Activated CD4-positive, alpha-beta T cell treated with anti-CD3 and anti-CD28 coated beads, Interleukin-2, amount 10 ng/mL, durations not matched to agents 24 days and 14 days (primary cell): Measurements from ENCODE around the gene CCNJL. TPM values are rescaled to one million over a fixed set of nuclear protein-coding genes. Genes with fewer than 3 reads are reported as not detected.

Source experiments
- DNase-seq: peaks from one replicate; pipeline ENCODE4 v3.0.0; 2022
- H3K27ac Mint-ChIP-seq: one replicate; pipeline ENCODE4 v1.8.0; 2022; ENCODE audit warnings: mild to moderate bottlenecking, mixed read lengths
- H3K27me3 Mint-ChIP-seq: one replicate; pipeline ENCODE4 v1.8.0; 2022; ENCODE audit warnings: mixed read lengths
- H3K36me3 Mint-ChIP-seq: one replicate; pipeline ENCODE4 v1.8.0; 2022; ENCODE audit warnings: low read depth, mild to moderate bottlenecking, mixed read lengths
- H3K4me1 Mint-ChIP-seq: one replicate; pipeline ENCODE4 v1.8.0; 2021; ENCODE audit warnings: mixed read lengths
- H3K4me3 Mint-ChIP-seq: one replicate; pipeline ENCODE4 v1.8.0; 2022; ENCODE audit warnings: mild to moderate bottlenecking, moderate library complexity, mixed read lengths
- H3K9me3 Mint-ChIP-seq: one replicate; pipeline ENCODE4 v1.8.0; 2021; ENCODE audit warnings: mixed read lengths
- intact Hi-C: fragments of 100-400 bp; cut with micrococcal nuclease; formaldehyde crosslinking; loops from one replicate; pipeline ENCODE4 v1.15.1; 2023
- total RNA-seq: library from RNA; stranded (reverse); gene quantifications from 2 replicates; pipeline ENCODE4 v1.2.3, GENCODE V29; 2022

Gene CCNJL, protein sequence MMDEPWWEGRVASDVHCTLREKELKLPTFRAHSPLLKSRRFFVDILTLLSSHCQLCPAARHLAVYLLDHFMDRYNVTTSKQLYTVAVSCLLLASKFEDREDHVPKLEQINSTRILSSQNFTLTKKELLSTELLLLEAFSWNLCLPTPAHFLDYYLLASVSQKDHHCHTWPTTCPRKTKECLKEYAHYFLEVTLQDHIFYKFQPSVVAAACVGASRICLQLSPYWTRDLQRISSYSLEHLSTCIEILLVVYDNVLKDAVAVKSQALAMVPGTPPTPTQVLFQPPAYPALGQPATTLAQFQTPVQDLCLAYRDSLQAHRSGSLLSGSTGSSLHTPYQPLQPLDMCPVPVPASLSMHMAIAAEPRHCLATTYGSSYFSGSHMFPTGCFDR
- total RNA-seq: not detected in 2 replicates

DNA sequence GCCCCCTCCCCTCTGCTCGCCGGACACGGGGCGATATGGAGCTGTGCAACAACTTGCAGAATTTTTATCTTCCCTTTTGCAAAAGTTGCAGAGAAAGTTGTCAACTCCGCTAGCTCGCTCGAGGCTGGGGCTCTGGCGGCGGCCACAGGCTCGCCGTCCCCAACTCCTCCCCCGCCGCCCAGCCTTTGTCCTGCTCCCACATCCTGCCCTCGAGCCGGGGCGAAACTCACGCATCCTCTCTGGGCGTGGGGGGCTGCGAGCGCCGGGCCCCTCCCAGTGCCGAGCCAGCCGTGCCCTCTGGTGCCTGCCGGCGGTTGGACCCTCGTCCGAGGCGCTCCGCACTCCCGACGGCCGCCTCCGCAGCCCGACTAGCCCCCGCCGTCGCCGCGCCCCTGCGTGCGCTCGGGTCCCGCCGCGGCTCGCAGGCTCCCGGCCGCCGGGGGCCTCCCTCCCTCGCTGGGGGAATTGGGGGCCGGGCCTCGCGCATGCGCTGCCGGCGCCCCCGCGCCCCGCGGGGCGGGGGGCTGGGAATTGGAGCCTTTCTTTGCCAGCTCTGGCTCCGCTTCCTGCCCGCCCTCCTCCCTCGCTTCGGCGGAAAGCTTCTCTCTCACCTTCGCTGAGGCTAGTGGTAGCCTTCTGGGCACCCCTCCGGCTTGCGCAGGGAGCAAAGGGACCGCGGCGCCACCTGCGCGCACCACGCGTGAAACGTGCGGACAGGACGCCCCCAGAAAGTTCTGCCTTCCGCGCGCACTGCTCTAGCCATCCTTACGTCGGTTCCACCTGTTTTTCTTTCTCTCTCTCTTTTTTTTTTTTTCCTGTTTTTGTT is at the start of gene CCNJL:
TSS of gene CCNJL (minus strand) at position 431 of the 826 bp plus-strand sequence. CDS start 641 bp downstream, outside the sequence.
- no peak within 1 kb of the TSS for H3K27ac Mint-ChIP-seq
- H3K36me3 Mint-ChIP-seq: no peaks in the 10 kb centered on the region
- H3K4me3 Mint-ChIP-seq: peak within 1 kb of the TSS; percentile 76
- H3K27me3 Mint-ChIP-seq: peaks cover 65% of the 10 kb centered on the region
- intact Hi-C loops: no loop called here
- H3K4me1 Mint-ChIP-seq: peaks cover 7% of the 10 kb centered on the region
- DNase-seq: no peak
- H3K9me3 Mint-ChIP-seq: no peaks in the 10 kb centered on the region

DNA sequence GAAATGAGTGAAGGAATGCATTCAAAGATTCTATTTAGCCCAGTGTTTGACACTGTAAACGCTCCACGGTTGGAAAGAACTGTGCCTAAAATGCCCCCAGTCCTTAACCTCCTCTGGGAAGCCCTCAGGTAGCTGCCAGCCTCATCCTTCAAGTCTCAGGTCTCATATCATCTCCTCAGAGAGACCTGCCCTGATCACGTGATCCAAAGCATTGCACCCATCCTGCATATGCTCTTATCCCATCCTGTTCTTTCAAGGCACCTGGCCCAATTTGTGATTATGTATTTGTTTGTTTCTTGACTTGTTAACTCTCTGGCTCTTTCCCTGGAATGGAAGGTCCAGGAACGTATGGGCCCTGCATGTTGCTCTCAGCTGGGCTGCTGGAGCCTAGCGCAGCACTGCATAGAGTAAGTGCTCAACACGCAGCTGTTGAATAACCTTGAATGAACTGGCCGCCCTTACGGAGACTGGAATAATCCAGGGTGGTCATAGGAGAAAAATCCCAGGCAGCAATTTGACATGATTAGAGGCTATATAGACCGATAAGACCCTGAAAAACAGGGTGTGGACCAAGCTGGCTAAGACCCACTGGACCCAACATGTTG is 49.4 kb upstream of the CCNJL start:
- peaks cover 2% of the 10 kb centered on the region for H3K4me1 Mint-ChIP-seq
- H3K36me3 Mint-ChIP-seq: no peaks in the 10 kb centered on the region
- DNase-seq: no peak
- peaks cover 9% of the 10 kb centered on the region for H3K27me3 Mint-ChIP-seq
- intact Hi-C loops: no loop called here
- H3K27ac Mint-ChIP-seq: no peak overlapping the region
- no peaks in the 10 kb centered on the region for H3K9me3 Mint-ChIP-seq
- no peak overlapping the region for H3K4me3 Mint-ChIP-seq

DNA sequence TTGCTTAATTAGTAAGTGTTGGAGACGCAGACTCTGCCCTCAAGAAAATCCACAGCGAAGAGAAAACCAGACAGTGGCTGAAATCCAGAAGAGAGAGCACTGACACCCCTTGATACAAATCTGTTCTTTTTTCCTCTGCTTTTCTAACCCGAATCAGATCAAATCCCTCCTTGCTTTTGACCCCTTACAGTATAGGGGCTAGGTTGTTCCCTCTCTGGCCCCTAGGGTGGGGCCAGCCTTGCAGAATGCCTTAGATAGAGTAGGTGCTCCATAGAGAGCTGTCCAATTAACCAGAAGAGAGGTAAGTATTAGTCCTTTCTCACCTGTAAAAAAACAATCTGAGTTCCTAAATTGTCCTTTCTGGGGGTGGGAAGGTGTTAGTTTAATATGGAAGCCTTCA is 47.9 kb upstream of the CCNJL start:
- Mint-ChIP-seq H3K36me3 (no peaks in the 10 kb centered on the region), H3K4me1 (peaks cover 2% of the 10 kb centered on the region), H3K4me3 (no peak overlapping the region), H3K9me3 (no peaks in the 10 kb centered on the region), H3K27ac (no peak overlapping the region), H3K27me3 (peaks cover 9% of the 10 kb centered on the region)
- no peak for DNase-seq
- intact Hi-C loops: no loop called here

DNA sequence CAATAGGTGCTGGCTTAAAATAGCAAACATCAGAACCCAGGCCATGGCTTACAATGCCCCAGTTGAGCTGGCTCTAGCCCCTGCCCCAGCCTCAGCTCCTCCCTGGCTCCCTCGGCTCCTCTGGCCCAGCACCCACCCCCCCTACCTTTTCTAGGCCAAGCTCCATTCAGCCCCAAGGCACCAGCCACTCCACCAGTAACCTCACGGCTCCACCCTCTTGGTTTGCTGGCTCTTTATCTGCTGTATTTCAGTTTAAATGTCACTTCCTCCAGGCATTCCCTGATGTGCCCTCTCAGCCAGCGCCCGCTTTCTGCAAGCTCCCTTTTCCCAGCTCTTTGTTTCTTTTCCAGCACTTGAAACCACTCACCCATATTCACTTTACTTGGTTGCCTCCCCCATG is 47.5 kb upstream of the CCNJL start:
- no peak overlapping the region for H3K4me3 Mint-ChIP-seq

DNA sequence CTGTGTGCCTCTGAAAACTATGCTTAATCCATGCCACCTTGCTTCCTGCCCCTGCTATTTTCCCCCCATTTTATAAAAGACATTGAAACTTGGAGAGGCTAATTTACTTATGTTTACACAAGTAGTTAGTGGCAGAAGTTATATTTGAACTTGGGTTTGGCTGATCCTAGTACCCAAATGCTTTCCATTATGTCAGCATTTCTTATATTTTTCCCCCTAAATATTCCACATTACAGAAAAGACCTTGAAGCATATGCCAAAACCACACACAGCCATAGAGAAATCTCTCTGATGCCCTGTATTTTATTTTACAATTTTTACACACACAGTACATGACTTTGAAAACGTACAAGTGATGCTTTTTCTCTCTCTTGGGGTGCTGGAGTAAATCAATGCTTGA is 46.9 kb upstream of the CCNJL start:
- Mint-ChIP-seq H3K4me1 (peaks cover 2% of the 10 kb centered on the region), H3K27me3 (peaks cover 6% of the 10 kb centered on the region), H3K27ac (no peak overlapping the region), H3K36me3 (no peaks in the 10 kb centered on the region), H3K9me3 (no peaks in the 10 kb centered on the region), H3K4me3 (no peak overlapping the region)
- intact Hi-C loops: no loop called here
- no peak for DNase-seq

More for the DNA sequence above, 47.5 kb upstream of the CCNJL start:
- Mint-ChIP-seq H3K36me3 (no peaks in the 10 kb centered on the region), H3K9me3 (no peaks in the 10 kb centered on the region), H3K27me3 (peaks cover 6% of the 10 kb centered on the region), H3K4me1 (peaks cover 2% of the 10 kb centered on the region), H3K27ac (no peak overlapping the region)
- DNase-seq: no peak
- intact Hi-C loops: no loop called here

DNA sequence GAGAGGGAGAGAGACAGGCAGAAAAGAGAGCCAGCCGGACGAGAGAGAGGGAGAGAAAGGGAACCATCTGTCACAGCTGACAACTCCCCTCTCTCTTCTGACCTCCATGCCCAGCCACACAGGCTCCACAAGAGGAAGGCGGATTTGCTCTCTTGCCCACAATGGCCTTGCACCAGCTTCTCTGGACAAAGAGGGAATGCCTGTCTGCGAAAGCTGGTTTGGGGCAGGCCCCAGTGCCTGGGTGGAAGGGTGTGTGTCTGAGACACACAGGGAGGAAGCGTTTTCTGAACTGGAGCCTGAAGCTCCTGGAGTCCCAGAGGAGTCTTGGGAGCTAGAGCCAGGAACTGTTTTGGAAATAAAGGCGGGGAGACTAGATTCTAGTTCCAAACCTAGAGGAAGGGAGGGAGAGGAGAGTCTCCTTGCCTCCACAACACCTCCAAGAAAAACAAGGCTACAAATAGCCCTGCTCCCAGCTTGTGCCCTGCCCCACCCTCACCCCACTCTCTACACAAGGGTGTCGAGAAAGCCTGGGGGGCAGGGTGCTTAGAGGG is 45.6 kb upstream of the CCNJL start:
- no peak overlapping the region for H3K27ac Mint-ChIP-seq
- DNase-seq: no peak
- peaks cover 2% of the 10 kb centered on the region for H3K4me1 Mint-ChIP-seq
- no peak overlapping the region for H3K4me3 Mint-ChIP-seq
- peaks cover 6% of the 10 kb centered on the region for H3K27me3 Mint-ChIP-seq
- intact Hi-C loops: no loop called here
- no peaks in the 10 kb centered on the region for H3K36me3 Mint-ChIP-seq
- no peaks in the 10 kb centered on the region for H3K9me3 Mint-ChIP-seq

DNA sequence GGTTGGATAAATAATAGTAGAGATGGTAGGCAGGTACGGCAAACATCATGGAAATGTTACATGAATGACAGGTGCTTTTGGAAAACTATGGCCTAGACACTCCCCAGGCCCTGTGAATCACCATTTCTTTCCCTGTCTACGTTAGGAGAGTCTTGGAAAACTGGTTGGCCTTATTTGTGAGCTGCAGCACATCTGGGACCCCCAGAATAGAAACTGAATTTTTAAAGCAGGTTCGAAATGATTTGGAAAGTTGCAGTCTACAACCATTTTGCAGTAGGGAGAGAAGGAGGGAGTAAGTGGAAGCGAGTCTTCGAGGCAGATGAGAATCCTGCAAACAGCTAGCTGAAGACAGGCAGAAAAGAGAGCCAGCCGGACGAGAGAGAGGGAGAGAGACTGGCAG is 45.0 kb upstream of the CCNJL start:
- H3K4me1 Mint-ChIP-seq: peaks cover 2% of the 10 kb centered on the region
- intact Hi-C loops: no loop called here
- DNase-seq: no peak
- H3K9me3 Mint-ChIP-seq: no peaks in the 10 kb centered on the region
- no peak overlapping the region for H3K4me3 Mint-ChIP-seq
- peaks cover 6% of the 10 kb centered on the region for H3K27me3 Mint-ChIP-seq
- no peak overlapping the region for H3K27ac Mint-ChIP-seq
- H3K36me3 Mint-ChIP-seq: no peaks in the 10 kb centered on the region

DNA sequence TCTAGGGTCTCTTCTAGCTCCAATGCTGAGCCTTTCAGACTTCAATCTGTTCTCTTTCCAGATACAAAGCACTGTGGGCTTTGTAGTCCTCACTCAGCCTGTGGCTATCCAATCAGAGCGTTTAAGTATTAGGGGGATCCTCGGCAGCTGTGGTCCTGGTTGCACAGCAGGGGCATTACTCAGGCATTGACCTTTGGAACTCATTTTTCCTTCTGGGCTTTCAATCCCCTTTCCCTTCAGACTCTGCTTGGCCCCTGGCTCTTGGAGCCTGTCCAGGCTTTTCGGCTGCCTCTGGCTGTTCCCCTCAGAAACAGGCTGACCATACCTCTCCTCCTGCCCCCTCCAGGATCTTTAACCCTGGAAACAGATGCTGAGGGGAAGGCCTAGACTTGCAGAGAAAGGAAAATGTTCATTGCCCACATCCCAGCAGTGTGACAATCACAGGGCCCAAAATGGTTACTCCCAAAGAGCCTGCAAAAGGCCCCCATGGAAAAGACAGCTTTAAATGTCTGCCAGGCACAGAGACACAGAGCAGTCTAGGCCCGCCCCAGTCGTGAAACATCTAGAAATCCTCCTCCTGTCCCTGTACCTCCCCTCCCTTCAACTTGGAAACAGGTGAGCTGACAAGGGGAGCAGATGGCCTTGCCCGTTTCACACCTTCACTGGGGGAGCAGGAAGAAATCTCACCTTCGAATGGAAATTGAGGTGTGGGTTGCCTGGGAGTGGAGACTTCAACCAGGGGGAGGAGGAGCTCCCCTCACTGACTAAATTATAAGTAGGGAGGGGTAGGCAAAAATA is 44.4 kb upstream of the CCNJL start:
- no peaks in the 10 kb centered on the region for H3K36me3 Mint-ChIP-seq
- H3K4me1 Mint-ChIP-seq: peaks cover 2% of the 10 kb centered on the region
- H3K4me3 Mint-ChIP-seq: no peak overlapping the region
- no peaks in the 10 kb centered on the region for H3K9me3 Mint-ChIP-seq
- intact Hi-C loops: no loop called here
- H3K27me3 Mint-ChIP-seq: peaks cover 6% of the 10 kb centered on the region
- DNase-seq: no peak
- H3K27ac Mint-ChIP-seq: no peak overlapping the region

DNA sequence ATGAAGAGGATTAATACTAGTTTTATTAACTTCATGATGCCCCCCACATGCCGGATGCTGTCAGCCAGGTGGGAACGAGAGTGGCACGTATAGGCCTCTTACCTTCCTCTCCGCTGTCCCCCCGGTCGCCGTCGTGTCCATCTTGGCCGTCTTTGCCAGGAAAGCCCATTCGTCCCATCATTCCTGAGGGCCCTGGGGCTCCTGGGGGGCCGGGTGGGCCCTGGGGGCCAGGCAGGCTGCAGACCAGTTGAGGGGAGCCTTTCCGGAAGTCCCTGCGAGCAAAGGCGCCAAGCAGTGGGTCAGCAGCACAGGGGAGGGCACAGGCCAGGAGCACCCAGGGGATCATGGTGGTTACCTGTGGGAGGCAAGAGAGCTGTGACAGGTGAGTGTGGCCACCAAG is 42.3 kb upstream of the CCNJL start:
- Mint-ChIP-seq H3K27me3 (no peaks in the 10 kb centered on the region), H3K9me3 (no peaks in the 10 kb centered on the region), H3K36me3 (no peaks in the 10 kb centered on the region), H3K4me3 (no peak overlapping the region), H3K27ac (no peak overlapping the region), H3K4me1 (no peaks in the 10 kb centered on the region)
- intact Hi-C loops: no loop called here
- no peak for DNase-seq

DNA sequence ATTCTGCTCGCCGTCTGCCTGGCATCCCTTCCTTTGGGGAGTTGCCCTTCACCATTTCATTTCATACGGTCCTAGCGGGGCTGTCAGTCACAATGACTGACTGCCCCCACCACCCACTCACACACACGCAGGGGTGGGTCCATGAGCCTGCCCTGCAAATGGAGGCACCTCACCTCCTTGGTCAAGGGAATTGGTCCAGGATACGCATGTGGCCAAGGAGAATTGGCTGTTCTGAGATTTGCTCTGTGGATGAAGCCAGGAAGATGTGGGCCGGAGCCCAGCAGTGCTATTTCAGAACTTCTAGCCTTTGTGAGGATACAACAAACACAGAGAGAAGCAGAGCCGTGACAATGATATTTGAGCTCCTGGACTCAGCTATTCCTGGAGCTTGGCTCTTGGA is 41.0 kb upstream of the CCNJL start:
- Mint-ChIP-seq H3K36me3 (no peaks in the 10 kb centered on the region), H3K27ac (no peak overlapping the region), H3K4me3 (no peak overlapping the region), H3K4me1 (no peaks in the 10 kb centered on the region), H3K27me3 (no peaks in the 10 kb centered on the region), H3K9me3 (no peaks in the 10 kb centered on the region)
- no peak for DNase-seq
- intact Hi-C loops: no loop called here

DNA sequence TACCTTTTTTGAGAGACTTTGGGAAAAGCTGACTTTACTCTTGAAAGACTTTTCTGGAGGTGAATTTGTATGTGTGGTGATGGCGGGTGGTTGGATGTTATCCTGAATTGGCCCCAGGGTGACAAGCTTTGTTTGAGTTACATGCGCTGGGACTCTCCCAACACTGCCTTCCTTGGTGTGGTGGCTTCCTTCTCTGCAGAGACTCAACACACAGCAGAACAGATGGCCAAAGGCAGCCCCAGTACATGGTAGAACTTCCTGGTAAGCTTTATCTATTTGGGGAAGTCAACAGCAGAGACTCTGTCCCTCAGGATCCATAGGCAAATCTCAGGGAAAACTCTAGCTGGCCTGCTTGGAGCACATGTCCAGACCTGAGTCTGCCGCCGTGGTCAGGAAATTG is 39.9 kb upstream of the CCNJL start:
- DNase-seq: no peak
- H3K36me3 Mint-ChIP-seq: no peaks in the 10 kb centered on the region
- H3K27ac Mint-ChIP-seq: no peak overlapping the region
- no peaks in the 10 kb centered on the region for H3K27me3 Mint-ChIP-seq
- intact Hi-C loops: no loop called here
- H3K4me1 Mint-ChIP-seq: no peaks in the 10 kb centered on the region
- no peak overlapping the region for H3K4me3 Mint-ChIP-seq
- H3K9me3 Mint-ChIP-seq: no peaks in the 10 kb centered on the region

DNA sequence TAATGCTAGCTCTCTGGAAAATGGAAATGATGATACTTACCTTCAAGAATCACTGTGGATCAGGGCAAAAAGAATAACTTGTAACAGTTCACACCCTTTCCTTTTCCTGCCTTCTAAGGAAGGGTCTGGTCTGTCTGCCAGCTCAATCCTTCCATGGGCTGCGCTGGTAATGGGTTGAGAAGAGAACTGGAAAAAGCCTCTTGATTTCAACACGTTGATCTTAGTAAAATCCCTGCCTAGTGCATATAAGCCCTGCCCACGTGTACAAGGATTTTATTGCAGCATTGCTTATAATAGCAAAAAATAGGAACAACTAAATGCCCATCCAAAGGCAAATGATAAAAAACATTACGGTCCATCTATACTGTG is 37.6 kb upstream of the CCNJL start:
- Mint-ChIP-seq H3K27me3 (no peaks in the 10 kb centered on the region), H3K27ac (no peak overlapping the region), H3K4me3 (no peak overlapping the region), H3K36me3 (no peaks in the 10 kb centered on the region), H3K4me1 (no peaks in the 10 kb centered on the region), H3K9me3 (no peaks in the 10 kb centered on the region)
- intact Hi-C loops: no loop called here
- DNase-seq: no peak

DNA sequence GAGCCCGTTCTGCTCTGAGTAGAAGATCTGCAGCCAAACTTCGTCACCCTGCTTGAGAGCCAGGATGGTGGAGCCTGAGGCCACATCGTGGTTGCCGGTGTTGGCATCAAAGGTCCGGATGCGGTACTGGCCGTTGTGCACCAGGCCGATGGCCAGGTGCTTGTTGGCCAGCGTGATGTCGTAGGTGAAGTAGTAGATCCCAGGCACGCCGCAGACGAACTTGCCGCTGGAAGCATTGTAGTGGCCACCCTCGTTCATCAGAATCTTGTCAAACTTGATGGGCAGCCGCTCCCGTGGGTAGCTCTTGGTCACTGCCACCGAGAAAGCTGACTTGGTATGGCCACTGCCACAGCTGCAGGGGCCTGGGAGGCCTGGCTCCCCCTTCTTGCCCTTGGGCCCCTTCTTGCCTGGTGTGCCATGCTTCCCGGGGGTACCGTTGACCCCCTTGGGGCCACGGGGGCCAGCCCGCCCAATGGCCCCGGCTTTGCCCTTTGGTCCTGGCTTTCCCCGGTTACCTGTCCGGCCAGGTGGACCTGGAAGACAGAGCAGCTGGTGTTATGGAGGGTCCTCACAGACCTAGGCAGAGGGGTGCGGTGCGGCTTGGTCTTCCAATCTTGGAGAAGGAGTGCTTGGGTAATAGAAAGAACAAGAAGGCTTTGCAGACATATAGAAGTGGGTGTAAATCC is 37.0 kb upstream of the CCNJL start:
- Mint-ChIP-seq H3K4me1 (no peaks in the 10 kb centered on the region), H3K36me3 (no peaks in the 10 kb centered on the region), H3K4me3 (no peak overlapping the region), H3K9me3 (no peaks in the 10 kb centered on the region), H3K27me3 (no peaks in the 10 kb centered on the region), H3K27ac (no peak overlapping the region)
- intact Hi-C loops: no loop called here
- DNase-seq: no peak
